Stimulated activated CD4-positive, alpha-beta T cell treated with anti-CD3 and anti-CD28 coated beads, Interleukin-12 subunit alpha, Interleukin-12 subunit beta, amount 100 ng/mL, for 48 hours (primary cell): ENCODE results near the gene HS3ST1.
"Not testable (repeated sequence)": the region's sequence is repeated elsewhere in the genome, so short reads cannot be mapped to it uniquely, and the experiment has no call there.

Experiments used
- DNase-seq, 3 donors: peaks; one replicate each; pipeline ENCODE4 v3.0.0-alpha.2; 2020; ENCODE audit warnings: low read depth in 2 of 3, low spot score in 1 of 3

HS3ST1 gene

GRCh38 chr4:11404431-11404830 lies 24.3 kb downstream of the HS3ST1 start:
- DNase-seq = no peak

- DNase-seq = no peak
Measured at GRCh38 chr4:11402192-11402591, 26.5 kb downstream of the HS3ST1 start.

GRCh38 chr4:11399461-11399971 lies 29.2 kb downstream of the HS3ST1 start:
- DNase-seq = no peak

- DNase-seq = no peak
Measured at GRCh38 chr4:11397819-11398610, 30.7 kb downstream of the HS3ST1 start.

- DNase-seq = no peak
Measured at GRCh38 chr4:11397146-11397545, 31.5 kb downstream of the HS3ST1 start.

- no peak for DNase-seq
Measured at GRCh38 chr4:11393551-11393950, 35.1 kb downstream of the HS3ST1 start.

- DNase-seq = not testable (repeated sequence)
Measured at GRCh38 chr4:11384072-11384471, 44.6 kb downstream of the HS3ST1 start.

GRCh38 chr4:11376571-11376970 lies 52.1 kb downstream of the HS3ST1 start:
- no peak for DNase-seq

- DNase-seq = no peak
Measured at GRCh38 chr4:11376146-11376545, 52.5 kb downstream of the HS3ST1 start.

- no peak for DNase-seq
Measured at GRCh38 chr4:11368701-11369115, 60.0 kb downstream of the HS3ST1 start.

- no peak for DNase-seq
Measured at GRCh38 chr4:11367371-11367770, 61.3 kb downstream of the HS3ST1 start.

GRCh38 chr4:11366859-11367258 lies 61.8 kb downstream of the HS3ST1 start:
- no peak for DNase-seq

- no peak for DNase-seq
Measured at GRCh38 chr4:11365039-11365438, 63.7 kb downstream of the HS3ST1 start.

- DNase-seq = no peak
Measured at GRCh38 chr4:11359591-11359990, 69.1 kb downstream of the HS3ST1 start.

- DNase-seq = no peak
Measured at GRCh38 chr4:11355226-11355625, 73.5 kb downstream of the HS3ST1 start.

- no peak for DNase-seq
Measured at GRCh38 chr4:11354531-11354930, 74.2 kb downstream of the HS3ST1 start.

GRCh38 chr4:11348449-11349088 lies 80.1 kb downstream of the HS3ST1 start:
- DNase-seq = no peak

- no peak for DNase-seq
Measured at GRCh38 chr4:11344916-11345315, 83.8 kb downstream of the HS3ST1 start.

- DNase-seq = no peak
Measured at GRCh38 chr4:11343536-11343935, 85.2 kb downstream of the HS3ST1 start.
